Brain microvascular endothelial cell (primary cell): ENCODE data around the gene WNT3.
A peak's percentile ranks its signal among the peaks of the same experiment; 100 is the strongest.
"Not testable (repeated sequence)": the region's sequence is repeated elsewhere in the genome, so short reads cannot be mapped to it uniquely, and the experiment has no call there.

ENCODE experiments used
- DNase-seq: peaks from one replicate; pipeline ENCODE4 v3.0.0-alpha.2; 2020
- H3K27ac ChIP-seq: fragments of 250-450 bp; sonication (Bioruptor Pico); 2 replicates; pipeline ENCODE4 v1.5.1; 2020; ENCODE audit warnings: mild to moderate bottlenecking, moderate library complexity
- H3K27me3 ChIP-seq: fragments of 250-450 bp; sonication (Bioruptor Pico); replicated peaks from 2 replicates; pipeline ENCODE4 v1.5.1; 2020; ENCODE audit warnings: mild to moderate bottlenecking
- H3K36me3 ChIP-seq: fragments of 250-450 bp; sonication (Bioruptor Pico); replicated peaks from 2 replicates; pipeline ENCODE4 v1.5.1; 2020; ENCODE audit warnings: mild to moderate bottlenecking
- H3K4me3 ChIP-seq: 2 replicates; pipeline ENCODE4 v1.5.1; 2011; ENCODE audit warnings: low read depth, mild to moderate bottlenecking, control low read depth, low read length, moderate library complexity
- CTCF ChIP-seq: IDR thresholded peaks from 2 replicates; pipeline ENCODE4 v1.5.1; 2011; ENCODE audit warnings: low read depth, mild to moderate bottlenecking, moderate library complexity, low read length, control low read depth, inconsistent platforms; ENCODE audit errors: missing control alignments
- in situ Hi-C: cut with HindIII; loops from 2 replicates; pipeline ENCODE4 v1.10.0; 2017; ENCODE audit warnings: low sequenced_read_pairs, low pct_ligation_motif_present

The WNT3 gene

GRCh38 chr17:46796524-46796923 is 22.0 kb downstream of the WNT3 start:
- TF ChIP-seq CTCF: no peak
- peaks cover 10% of the 10 kb centered on the region for H3K27me3 ChIP-seq
- no peak overlapping the region for H3K27ac ChIP-seq
- no peak for DNase-seq
- no peaks in the 10 kb centered on the region for H3K36me3 ChIP-seq
- in situ Hi-C loops: no loop called here
- no peak overlapping the region for H3K4me3 ChIP-seq

GRCh38 chr17:46796084-46796483 is 22.4 kb downstream of the WNT3 start:
- no peaks in the 10 kb centered on the region for H3K36me3 ChIP-seq
- TF ChIP-seq CTCF: no peak
- no peak overlapping the region for H3K27ac ChIP-seq
- H3K4me3 ChIP-seq: no peak overlapping the region
- in situ Hi-C loops: no loop called here
- no peak for DNase-seq
- peaks cover 10% of the 10 kb centered on the region for H3K27me3 ChIP-seq

GRCh38 chr17:46795379-46795952 is 23.0 kb downstream of the WNT3 start:
- in situ Hi-C loops: no loop called here
- peak; percentile 77 for DNase-seq
- H3K27me3 ChIP-seq: peaks cover 13% of the 10 kb centered on the region
- no peak overlapping the region for H3K4me3 ChIP-seq
- TF ChIP-seq CTCF: no peak
- H3K36me3 ChIP-seq: no peaks in the 10 kb centered on the region
- no peak overlapping the region for H3K27ac ChIP-seq

GRCh38 chr17:46794318-46794717 is 24.2 kb downstream of the WNT3 start:
- H3K27me3 ChIP-seq: peaks cover 14% of the 10 kb centered on the region
- no peak overlapping the region for H3K4me3 ChIP-seq
- H3K27ac ChIP-seq: no peak overlapping the region
- TF ChIP-seq CTCF: no peak
- in situ Hi-C loops: no loop called here
- H3K36me3 ChIP-seq: no peaks in the 10 kb centered on the region
- DNase-seq: no peak

GRCh38 chr17:46793541-46793940 is 25.0 kb downstream of the WNT3 start:
- H3K27me3 ChIP-seq: peaks cover 14% of the 10 kb centered on the region

GRCh38 chr17:46793023-46793422 is 25.5 kb downstream of the WNT3 start:
- in situ Hi-C loops: not testable (repeated sequence)

More at GRCh38 chr17:46793541-46793940, 25.0 kb downstream of the WNT3 start:
- no peaks in the 10 kb centered on the region for H3K36me3 ChIP-seq
- no peak for TF ChIP-seq CTCF
- no peak for DNase-seq
- H3K27ac ChIP-seq: no peak overlapping the region
- no peak overlapping the region for H3K4me3 ChIP-seq
- in situ Hi-C loops: no loop called here

More at GRCh38 chr17:46793023-46793422, 25.5 kb downstream of the WNT3 start:
- DNase-seq, H3K4me3 ChIP-seq, H3K27ac ChIP-seq, H3K36me3 ChIP-seq: not testable (repeated sequence)
- peaks cover 14% of the 10 kb centered on the region for H3K27me3 ChIP-seq
